ENCODE results near the gene NCOA3.

The NCOA3 gene

DNA sequence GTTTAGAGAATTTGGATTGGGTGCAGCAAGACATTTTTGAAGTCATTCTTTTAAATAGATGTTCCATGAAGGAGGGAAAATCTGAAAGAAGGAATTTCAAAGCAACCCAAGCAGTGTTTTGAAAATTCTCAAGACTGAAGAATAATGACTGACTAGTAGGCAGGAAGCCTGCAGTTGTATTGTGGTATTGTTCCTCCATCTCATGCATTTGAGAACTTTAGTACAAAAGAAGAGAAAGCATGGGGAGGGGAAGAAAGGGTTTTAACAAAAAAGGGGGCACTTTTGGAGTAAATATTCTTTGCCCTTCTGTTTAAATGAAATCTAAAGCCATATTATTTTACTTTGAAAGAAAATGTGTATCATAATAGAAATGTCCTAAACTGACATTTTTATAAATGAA is 6.6 kb downstream of the NCOA3 start:
- no peak for TF ChIP-seq CSDC2 (CRISPR knock-in tag; IDR thresholded peaks at IDR 0.05)
- TF ChIP-seq ZC3H10 (CRISPR knock-in tag; IDR thresholded peaks at IDR 0.05), result no peak
- TF ChIP-seq ZNF8 (CRISPR knock-in tag; IDR thresholded peaks at IDR 0.05), result no peak
- TF ChIP-seq GLIS3 (CRISPR knock-in tag; IDR thresholded peaks at IDR 0.05), result no peak
- TF ChIP-seq OSR1 (CRISPR knock-in tag; IDR thresholded peaks at IDR 0.05), result no peak
- TF ChIP-seq, protein P1, sequence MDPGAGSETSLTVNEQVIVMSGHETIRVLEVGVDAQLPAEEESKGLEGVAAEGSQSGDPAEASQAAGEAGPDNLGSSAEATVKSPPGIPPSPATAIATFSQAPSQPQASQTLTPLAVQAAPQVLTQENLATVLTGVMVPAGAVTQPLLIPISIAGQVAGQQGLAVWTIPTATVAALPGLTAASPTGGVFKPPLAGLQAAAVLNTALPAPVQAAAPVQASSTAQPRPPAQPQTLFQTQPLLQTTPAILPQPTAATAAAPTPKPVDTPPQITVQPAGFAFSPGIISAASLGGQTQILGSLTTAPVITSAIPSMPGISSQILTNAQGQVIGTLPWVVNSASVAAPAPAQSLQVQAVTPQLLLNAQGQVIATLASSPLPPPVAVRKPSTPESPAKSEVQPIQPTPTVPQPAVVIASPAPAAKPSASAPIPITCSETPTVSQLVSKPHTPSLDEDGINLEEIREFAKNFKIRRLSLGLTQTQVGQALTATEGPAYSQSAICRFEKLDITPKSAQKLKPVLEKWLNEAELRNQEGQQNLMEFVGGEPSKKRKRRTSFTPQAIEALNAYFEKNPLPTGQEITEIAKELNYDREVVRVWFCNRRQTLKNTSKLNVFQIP (CRISPR knock-in tag; IDR thresholded peaks at IDR 0.05; ENCODE audit: borderline replicate concordance, low read depth), result no peak
- TF ChIP-seq ZFP3 (CRISPR knock-in tag; IDR thresholded peaks at IDR 0.05), result no peak
- TF ChIP-seq ZNF565 (CRISPR knock-in tag; conservative IDR thresholded peaks at IDR 0.05; ENCODE audit: low read depth), result no peak
- no peak for ATAC-seq

GRCh38 chr20:47509104-47509661 is 7.5 kb downstream of the NCOA3 start:
- TF ChIP-seq ZNF8 (CRISPR knock-in tag; IDR thresholded peaks at IDR 0.05), result no peak
- TF ChIP-seq CSRNP3 (CRISPR knock-in tag; IDR thresholded peaks at IDR 0.05), result no peak
- TF ChIP-seq OSR1 (CRISPR knock-in tag; IDR thresholded peaks at IDR 0.05), result no peak
- no peak for TF ChIP-seq ZNF70 (CRISPR knock-in tag; IDR thresholded peaks at IDR 0.05)
- no peak for TF ChIP-seq ZFP30 (CRISPR knock-in tag; IDR thresholded peaks at IDR 0.05)
- no peak for TF ChIP-seq ZNF565 (CRISPR knock-in tag; conservative IDR thresholded peaks at IDR 0.05; ENCODE audit: low read depth)
- TF ChIP-seq PPARA (CRISPR knock-in tag; IDR thresholded peaks at IDR 0.05; ENCODE audit: borderline replicate concordance), result no peak
- TF ChIP-seq SNAI2 (CRISPR knock-in tag; IDR thresholded peaks at IDR 0.05), result no peak
- TF ChIP-seq, protein P1 (CRISPR knock-in tag; IDR thresholded peaks at IDR 0.05; ENCODE audit: borderline replicate concordance, low read depth), result no peak
- TF ChIP-seq ISL1 (CRISPR knock-in tag; IDR thresholded peaks at IDR 0.05), result no peak
- TF ChIP-seq TCF4 (CRISPR knock-in tag; IDR thresholded peaks at IDR 0.05; ENCODE audit: borderline replicate concordance), result no peak
- no peak for TF ChIP-seq RARB (CRISPR knock-in tag; IDR thresholded peaks at IDR 0.05)
- no peak for TF ChIP-seq TSHZ2 (CRISPR knock-in tag; IDR thresholded peaks at IDR 0.05)
- TF ChIP-seq BACH2 (CRISPR knock-in tag; IDR thresholded peaks at IDR 0.05; ENCODE audit: borderline replicate concordance), result no peak
- TF ChIP-seq ESRRG (CRISPR knock-in tag; IDR thresholded peaks at IDR 0.05), result no peak
- no peak for TF ChIP-seq ZFP3 (CRISPR knock-in tag; IDR thresholded peaks at IDR 0.05)
- no peak for TF ChIP-seq ARNTL (CRISPR knock-in tag; IDR thresholded peaks at IDR 0.05; ENCODE audit: borderline replicate concordance, low read depth)
- TF ChIP-seq TOX (CRISPR knock-in tag; IDR thresholded peaks at IDR 0.05; ENCODE audit: borderline replicate concordance), result no peak
- TF ChIP-seq ZC3H10 (CRISPR knock-in tag; IDR thresholded peaks at IDR 0.05), result no peak
- no peak for TF ChIP-seq GLIS3 (CRISPR knock-in tag; IDR thresholded peaks at IDR 0.05)
- no peak for ATAC-seq

- no peak for TF ChIP-seq OSR1 (CRISPR knock-in tag; IDR thresholded peaks at IDR 0.05)
- TF ChIP-seq TOX (CRISPR knock-in tag; IDR thresholded peaks at IDR 0.05; ENCODE audit: borderline replicate concordance), result no peak
- no peak for TF ChIP-seq RARB (CRISPR knock-in tag; IDR thresholded peaks at IDR 0.05)
- no peak for TF ChIP-seq ZFP3 (CRISPR knock-in tag; IDR thresholded peaks at IDR 0.05)
- TF ChIP-seq CREB5 (CRISPR knock-in tag; IDR thresholded peaks at IDR 0.05; ENCODE audit: low read depth), result no peak
- no peak for TF ChIP-seq ZC3H10 (CRISPR knock-in tag; IDR thresholded peaks at IDR 0.05)
- TF ChIP-seq PPARA (CRISPR knock-in tag; IDR thresholded peaks at IDR 0.05; ENCODE audit: borderline replicate concordance), result no peak
- no peak for TF ChIP-seq ISL1 (CRISPR knock-in tag; IDR thresholded peaks at IDR 0.05)
- no peak for TF ChIP-seq TCF4 (CRISPR knock-in tag; IDR thresholded peaks at IDR 0.05; ENCODE audit: borderline replicate concordance)
- no peak for TF ChIP-seq SNAI2 (CRISPR knock-in tag; IDR thresholded peaks at IDR 0.05)
- no peak for TF ChIP-seq CSRNP3 (CRISPR knock-in tag; IDR thresholded peaks at IDR 0.05)
- no peak for TF ChIP-seq ARNTL (CRISPR knock-in tag; IDR thresholded peaks at IDR 0.05; ENCODE audit: borderline replicate concordance, low read depth)
- no peak for TF ChIP-seq ZNF70 (CRISPR knock-in tag; IDR thresholded peaks at IDR 0.05)
- no peak for TF ChIP-seq BACH2 (CRISPR knock-in tag; IDR thresholded peaks at IDR 0.05; ENCODE audit: borderline replicate concordance)
- no peak for TF ChIP-seq ZNF8 (CRISPR knock-in tag; IDR thresholded peaks at IDR 0.05)
- TF ChIP-seq, protein P2, sequence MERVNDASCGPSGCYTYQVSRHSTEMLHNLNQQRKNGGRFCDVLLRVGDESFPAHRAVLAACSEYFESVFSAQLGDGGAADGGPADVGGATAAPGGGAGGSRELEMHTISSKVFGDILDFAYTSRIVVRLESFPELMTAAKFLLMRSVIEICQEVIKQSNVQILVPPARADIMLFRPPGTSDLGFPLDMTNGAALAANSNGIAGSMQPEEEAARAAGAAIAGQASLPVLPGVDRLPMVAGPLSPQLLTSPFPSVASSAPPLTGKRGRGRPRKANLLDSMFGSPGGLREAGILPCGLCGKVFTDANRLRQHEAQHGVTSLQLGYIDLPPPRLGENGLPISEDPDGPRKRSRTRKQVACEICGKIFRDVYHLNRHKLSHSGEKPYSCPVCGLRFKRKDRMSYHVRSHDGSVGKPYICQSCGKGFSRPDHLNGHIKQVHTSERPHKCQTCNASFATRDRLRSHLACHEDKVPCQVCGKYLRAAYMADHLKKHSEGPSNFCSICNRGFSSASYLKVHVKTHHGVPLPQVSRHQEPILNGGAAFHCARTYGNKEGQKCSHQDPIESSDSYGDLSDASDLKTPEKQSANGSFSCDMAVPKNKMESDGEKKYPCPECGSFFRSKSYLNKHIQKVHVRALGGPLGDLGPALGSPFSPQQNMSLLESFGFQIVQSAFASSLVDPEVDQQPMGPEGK (CRISPR knock-in tag; IDR thresholded peaks at IDR 0.05; ENCODE audit: borderline replicate concordance), result no peak
- ATAC-seq, result no peak
Measured at GRCh38 chr20:47509685-47510084, 8.0 kb downstream of the NCOA3 start.
